ENCODE results near the gene PINLYP. TPM values are rescaled to one million over a fixed set of nuclear protein-coding genes. Genes with fewer than 3 reads are reported as not detected.

Gene PINLYP
- total and polyA plus RNA-seq, 3 experiments from 2014 or later, result 1.3 to 13.8 (median 9.9) TPM

GRCh38 chr19:43622070-43622469 lies 46.5 kb downstream of the PINLYP start:
- POLR2A ChIA-PET, result no interaction called here
- H3K27me3 Mint-ChIP-seq, result peaks cover 6 to 7% of the 10 kb centered on the region in 2 donors
- H3K27me3 ChIP-seq (ENCODE audit: insufficient read depth, low read length, poor library complexity, severe bottlenecking), result no peaks in the 10 kb centered on the region
- no peak overlapping the region for H3K27ac ChIP-seq (ENCODE audit: low read depth, low read length)
- peak overlapping the region in 2 of 8 donors; percentile 38 to 90 for H3K27ac Mint-ChIP-seq
- H3K4me3 ChIP-seq (ENCODE audit: low read length), result no peak overlapping the region
- no peaks in the 10 kb centered on the region for H3K9me3 Mint-ChIP-seq
- peaks cover 28% of the 10 kb centered on the region for H3K4me1 ChIP-seq (ENCODE audit: insufficient read depth, low read length)
- H3K4me3 Mint-ChIP-seq, result no peak overlapping the region
- H3K4me1 Mint-ChIP-seq, result peaks cover 31 to 47% (median 31%) of the 10 kb centered on the region in 3 donors
- no peaks in the 10 kb centered on the region for H3K9me3 ChIP-seq (ENCODE audit: low read length)
- peaks cover 0 to 11% (median 0%) of the 10 kb centered on the region in 3 donors for H3K36me3 Mint-ChIP-seq
- CTCF ChIA-PET, result no interaction called here
- DNase-seq, result no peak
- H3K36me3 ChIP-seq (ENCODE audit: insufficient read depth, low read length), result no peaks in the 10 kb centered on the region

GRCh38 chr19:43622956-43623355 lies 47.4 kb downstream of the PINLYP start:
- CTCF ChIA-PET, result no interaction called here
- H3K27me3 Mint-ChIP-seq, result peaks cover 7 to 14% of the 10 kb centered on the region in 2 donors
- H3K4me1 Mint-ChIP-seq, result peaks cover 31 to 47% (median 31%) of the 10 kb centered on the region in 3 donors
- H3K4me3 Mint-ChIP-seq, result no peak overlapping the region
- H3K36me3 ChIP-seq (ENCODE audit: insufficient read depth, low read length), result no peaks in the 10 kb centered on the region
- H3K4me3 ChIP-seq (ENCODE audit: low read length), result no peak overlapping the region
- no peaks in the 10 kb centered on the region for H3K27me3 ChIP-seq (ENCODE audit: insufficient read depth, low read length, poor library complexity, severe bottlenecking)
- H3K27ac ChIP-seq (ENCODE audit: low read depth, low read length), result no peak overlapping the region
- no peaks in the 10 kb centered on the region for H3K9me3 Mint-ChIP-seq
- peaks cover 0 to 11% (median 0%) of the 10 kb centered on the region in 3 donors for H3K36me3 Mint-ChIP-seq
- no peak overlapping the region for H3K27ac Mint-ChIP-seq
- POLR2A ChIA-PET, result no interaction called here
- peaks cover 28% of the 10 kb centered on the region for H3K4me1 ChIP-seq (ENCODE audit: insufficient read depth, low read length)
- no peak for DNase-seq
- H3K9me3 ChIP-seq (ENCODE audit: low read length), result no peaks in the 10 kb centered on the region

GRCh38 chr19:43623889-43624670 lies 48.5 kb downstream of the PINLYP start:
- peak overlapping the region in 5 of 8 donors; percentile 29 to 87 (median 62) for H3K27ac Mint-ChIP-seq
- peaks cover 20% of the 10 kb centered on the region for H3K4me1 ChIP-seq (ENCODE audit: insufficient read depth, low read length)
- peaks cover 9 to 14% of the 10 kb centered on the region in 2 donors for H3K27me3 Mint-ChIP-seq
- peaks cover 26 to 38% (median 27%) of the 10 kb centered on the region in 3 donors for H3K4me1 Mint-ChIP-seq
- no peak overlapping the region for H3K4me3 ChIP-seq (ENCODE audit: low read length)
- no peaks in the 10 kb centered on the region for H3K9me3 ChIP-seq (ENCODE audit: low read length)
- ChIA-PET POLR2A (no interaction called here), CTCF (no interaction called here)
- H3K27ac ChIP-seq (ENCODE audit: low read depth, low read length), result no peak overlapping the region
- DNase-seq, result no peak
- H3K36me3 ChIP-seq (ENCODE audit: insufficient read depth, low read length), result no peaks in the 10 kb centered on the region
- no peaks in the 10 kb centered on the region for H3K27me3 ChIP-seq (ENCODE audit: insufficient read depth, low read length, poor library complexity, severe bottlenecking)
- H3K4me3 Mint-ChIP-seq, result peak overlapping the region in 3 of 7 donors; percentile 20 to 63 (median 24)
- H3K9me3 Mint-ChIP-seq, result no peaks in the 10 kb centered on the region
- H3K36me3 Mint-ChIP-seq, result peaks cover 0 to 8% (median 0%) of the 10 kb centered on the region in 3 donors

GRCh38 chr19:43624933-43625332 lies 49.3 kb downstream of the PINLYP start:
- Histone ChIP-seq H3K27ac (ENCODE audit: low read depth, low read length) (no peak overlapping the region), H3K4me3 (ENCODE audit: low read length) (no peak overlapping the region), H3K4me1 (ENCODE audit: insufficient read depth, low read length) (peaks cover 20% of the 10 kb centered on the region), H3K27me3 (ENCODE audit: insufficient read depth, low read length, poor library complexity, severe bottlenecking) (no peaks in the 10 kb centered on the region), H3K36me3 (ENCODE audit: insufficient read depth, low read length) (no peaks in the 10 kb centered on the region), H3K9me3 (ENCODE audit: low read length) (no peaks in the 10 kb centered on the region)
- Mint-ChIP-seq H3K36me3 (peaks cover 0 to 1% (median 0%) of the 10 kb centered on the region in 3 donors), H3K27ac (peak overlapping the region in 4 of 8 donors; percentile 17 to 85 (median 40)), H3K27me3 (peaks cover 9 to 14% of the 10 kb centered on the region in 2 donors), H3K4me1 (peaks cover 21 to 31% (median 24%) of the 10 kb centered on the region in 3 donors), H3K4me3 (peak overlapping the region in 2 of 7 donors; percentile 35 to 82), H3K9me3 (no peaks in the 10 kb centered on the region)
- CTCF ChIA-PET, result interaction anchor here (0.6 kb wide), 1 partner anchor 30 kb away, joined by 3 read pairs; no protein-coding TSS in a partner anchor
- DNase-seq, result peak; percentile 75 to 87 (median 77)
- POLR2A ChIA-PET, result no interaction called here

GRCh38 chr19:43625918-43626579 lies 50.4 kb downstream of the PINLYP start:
- no peaks in the 10 kb centered on the region for H3K9me3 Mint-ChIP-seq
- ChIA-PET CTCF (interaction anchor here (1.4 kb wide), 1 partner anchor 31 kb away, joined by 3 read pairs; no protein-coding TSS in a partner anchor), POLR2A (no interaction called here)
- Histone ChIP-seq H3K36me3 (ENCODE audit: insufficient read depth, low read length) (no peaks in the 10 kb centered on the region), H3K27ac (ENCODE audit: low read depth, low read length) (no peak overlapping the region), H3K4me3 (ENCODE audit: low read length) (no peak overlapping the region), H3K4me1 (ENCODE audit: insufficient read depth, low read length) (peaks cover 9% of the 10 kb centered on the region), H3K9me3 (ENCODE audit: low read length) (no peaks in the 10 kb centered on the region), H3K27me3 (ENCODE audit: insufficient read depth, low read length, poor library complexity, severe bottlenecking) (no peaks in the 10 kb centered on the region)
- no peaks in the 10 kb centered on the region for H3K36me3 Mint-ChIP-seq
- no peak overlapping the region for H3K27ac Mint-ChIP-seq
- peaks cover 9 to 14% of the 10 kb centered on the region in 2 donors for H3K27me3 Mint-ChIP-seq
- H3K4me3 Mint-ChIP-seq, result no peak overlapping the region
- H3K4me1 Mint-ChIP-seq, result peaks cover 13 to 21% (median 14%) of the 10 kb centered on the region in 3 donors
- no peak for DNase-seq

GRCh38 chr19:43626838-43627237 lies 51.2 kb downstream of the PINLYP start:
- CTCF ChIA-PET, result interaction anchor here (1.4 kb wide), 1 partner anchor 32 kb away, joined by 3 read pairs; no protein-coding TSS in a partner anchor
- H3K9me3 ChIP-seq (ENCODE audit: low read length), result no peaks in the 10 kb centered on the region
- no peak overlapping the region for H3K27ac Mint-ChIP-seq
- no peaks in the 10 kb centered on the region for H3K36me3 Mint-ChIP-seq
- peaks cover 10 to 18% (median 14%) of the 10 kb centered on the region in 3 donors for H3K4me1 Mint-ChIP-seq
- H3K27me3 Mint-ChIP-seq, result peaks cover 9 to 15% of the 10 kb centered on the region in 2 donors
- H3K4me3 Mint-ChIP-seq, result no peak overlapping the region
- no peak overlapping the region for H3K27ac ChIP-seq (ENCODE audit: low read depth, low read length)
- POLR2A ChIA-PET, result no interaction called here
- H3K27me3 ChIP-seq (ENCODE audit: insufficient read depth, low read length, poor library complexity, severe bottlenecking), result no peaks in the 10 kb centered on the region
- H3K4me1 ChIP-seq (ENCODE audit: insufficient read depth, low read length), result peaks cover 9% of the 10 kb centered on the region
- no peaks in the 10 kb centered on the region for H3K9me3 Mint-ChIP-seq
- no peak overlapping the region for H3K4me3 ChIP-seq (ENCODE audit: low read length)
- no peak for DNase-seq
- H3K36me3 ChIP-seq (ENCODE audit: insufficient read depth, low read length), result no peaks in the 10 kb centered on the region

GRCh38 chr19:43628646-43629326 lies 53.2 kb downstream of the PINLYP start:
- H3K9me3 ChIP-seq (ENCODE audit: low read length), result no peaks in the 10 kb centered on the region
- Mint-ChIP-seq H3K27me3 (peaks cover 12 to 27% of the 10 kb centered on the region in 2 donors), H3K4me3 (no peak overlapping the region), H3K27ac (no peak overlapping the region), H3K9me3 (no peaks in the 10 kb centered on the region), H3K4me1 (peaks cover 10 to 18% (median 13%) of the 10 kb centered on the region in 3 donors), H3K36me3 (no peaks in the 10 kb centered on the region)
- H3K4me1 ChIP-seq (ENCODE audit: insufficient read depth, low read length), result peaks cover 9% of the 10 kb centered on the region
- H3K4me3 ChIP-seq (ENCODE audit: low read length), result no peak overlapping the region
- no peak for DNase-seq
- no peak overlapping the region for H3K27ac ChIP-seq (ENCODE audit: low read depth, low read length)
- no peaks in the 10 kb centered on the region for H3K27me3 ChIP-seq (ENCODE audit: insufficient read depth, low read length, poor library complexity, severe bottlenecking)
- ChIA-PET POLR2A (interaction anchor here (1.0 kb wide), 1 partner anchor 30 kb away, joined by 3 read pairs; no protein-coding TSS in a partner anchor), CTCF (no interaction called here)
- H3K36me3 ChIP-seq (ENCODE audit: insufficient read depth, low read length), result no peaks in the 10 kb centered on the region
